DMS114 treated with DMSO at 0.1 percent for 48 hours (cell line): ENCODE data around the gene STBD1.
"Not testable (repeated sequence)": the region's sequence is repeated elsewhere in the genome, so short reads cannot be mapped to it uniquely, and the experiment has no call there.

ENCODE experiments used
- DNase-seq: peaks from one replicate; lab custom pipeline; 2025; ENCODE audit not compliant: unreplicated experiment; lab: John Stamatoyannopoulos, UW

STBD1 gene

GRCh38 chr4:76305971-76306881 lies at the start of gene STBD1:
Gene STBD1 (plus strand): TSS chr4:76306733. CDS start chr4:76306770, 37 bp downstream.
- peak; percentile 5 for DNase-seq

GRCh38 chr4:76256968-76257367 lies 49.6 kb upstream of the STBD1 start:
- no peak for DNase-seq

- no peak for DNase-seq
Observed at GRCh38 chr4:76257824-76258223, 48.7 kb upstream of the STBD1 start.

- DNase-seq, result no peak
Observed at GRCh38 chr4:76260571-76260970, 46.0 kb upstream of the STBD1 start.

GRCh38 chr4:76265631-76266218 lies 40.8 kb upstream of the STBD1 start:
- DNase-seq, result no peak

GRCh38 chr4:76266627-76267026 lies 39.9 kb upstream of the STBD1 start:
- no peak for DNase-seq

GRCh38 chr4:76267811-76268210 lies 38.7 kb upstream of the STBD1 start:
- DNase-seq, result no peak

GRCh38 chr4:76270244-76271175 lies 36.0 kb upstream of the STBD1 start:
- DNase-seq, result no peak

- DNase-seq, result no peak
Observed at GRCh38 chr4:76271248-76271647, 35.3 kb upstream of the STBD1 start.

- no peak for DNase-seq
Observed at GRCh38 chr4:76272073-76272472, 34.5 kb upstream of the STBD1 start.

- DNase-seq, result no peak
Observed at GRCh38 chr4:76272582-76272981, 34.0 kb upstream of the STBD1 start.

- DNase-seq, result no peak
Observed at GRCh38 chr4:76272999-76273398, 33.5 kb upstream of the STBD1 start.

GRCh38 chr4:76275486-76276124 lies 30.9 kb upstream of the STBD1 start:
- no peak for DNase-seq

GRCh38 chr4:76276813-76277212 lies 29.7 kb upstream of the STBD1 start:
- no peak for DNase-seq

GRCh38 chr4:76277667-76278066 lies 28.9 kb upstream of the STBD1 start:
- DNase-seq, result no peak

- DNase-seq, result no peak
Observed at GRCh38 chr4:76278583-76278982, 27.9 kb upstream of the STBD1 start.

GRCh38 chr4:76279462-76279861 lies 27.1 kb upstream of the STBD1 start:
- no peak for DNase-seq

- no peak for DNase-seq
Observed at GRCh38 chr4:76280488-76281441, 25.8 kb upstream of the STBD1 start.

- not testable (repeated sequence) for DNase-seq
Observed at GRCh38 chr4:76281594-76281993, 24.9 kb upstream of the STBD1 start.
